DOHH2 (cell line): ENCODE results near the gene RABEPK.

ENCODE experiments used
- EZH2phosphoT487 ChIP-seq: fragments of 200-600 bp; sonication (generic); IDR thresholded peaks from 2 replicates; pipeline ENCODE4 v1.6.1; 2017; ENCODE audit warnings: borderline replicate concordance, mild to moderate bottlenecking, antibody characterized with exemption, low read length, moderate library complexity, mixed read lengths
- TF ChIP-seq, protein P1 (sequence below): fragments of 200-600 bp; sonication (generic); IDR thresholded peaks from one replicate; pipeline ENCODE4 v1.5.1; 2014; ENCODE audit warnings: antibody characterized with exemption, mild to moderate bottlenecking, low read depth, low read length; ENCODE audit not compliant: poor library complexity, severe bottlenecking

DNA sequence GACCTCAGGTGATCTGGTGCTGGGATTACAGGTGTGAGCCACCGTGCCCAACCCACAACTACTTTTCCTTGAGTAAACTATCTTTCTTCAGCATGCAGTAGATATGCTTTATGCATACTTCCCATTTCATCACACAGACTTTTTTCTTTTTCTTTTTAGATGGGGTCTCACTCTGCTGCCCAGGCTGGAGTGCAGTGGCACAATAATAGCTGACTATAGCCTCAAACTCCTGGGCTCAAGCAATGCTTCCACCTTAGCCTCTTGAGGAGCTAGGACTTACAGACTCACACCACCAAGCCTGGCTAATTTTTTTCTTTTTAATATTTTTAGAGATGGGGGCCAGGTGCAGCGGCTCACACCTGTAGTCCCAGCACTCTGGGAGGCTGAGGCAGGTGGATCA lies 33.6 kb upstream of the RABEPK start:
- TF ChIP-seq, protein P1, sequence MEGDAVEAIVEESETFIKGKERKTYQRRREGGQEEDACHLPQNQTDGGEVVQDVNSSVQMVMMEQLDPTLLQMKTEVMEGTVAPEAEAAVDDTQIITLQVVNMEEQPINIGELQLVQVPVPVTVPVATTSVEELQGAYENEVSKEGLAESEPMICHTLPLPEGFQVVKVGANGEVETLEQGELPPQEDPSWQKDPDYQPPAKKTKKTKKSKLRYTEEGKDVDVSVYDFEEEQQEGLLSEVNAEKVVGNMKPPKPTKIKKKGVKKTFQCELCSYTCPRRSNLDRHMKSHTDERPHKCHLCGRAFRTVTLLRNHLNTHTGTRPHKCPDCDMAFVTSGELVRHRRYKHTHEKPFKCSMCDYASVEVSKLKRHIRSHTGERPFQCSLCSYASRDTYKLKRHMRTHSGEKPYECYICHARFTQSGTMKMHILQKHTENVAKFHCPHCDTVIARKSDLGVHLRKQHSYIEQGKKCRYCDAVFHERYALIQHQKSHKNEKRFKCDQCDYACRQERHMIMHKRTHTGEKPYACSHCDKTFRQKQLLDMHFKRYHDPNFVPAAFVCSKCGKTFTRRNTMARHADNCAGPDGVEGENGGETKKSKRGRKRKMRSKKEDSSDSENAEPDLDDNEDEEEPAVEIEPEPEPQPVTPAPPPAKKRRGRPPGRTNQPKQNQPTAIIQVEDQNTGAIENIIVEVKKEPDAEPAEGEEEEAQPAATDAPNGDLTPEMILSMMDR = no peak
- TF ChIP-seq EZH2phosphoT487 = no peak
